ENCODE results near the gene PIAS4. TPM values are rescaled to one million over a fixed set of nuclear protein-coding genes. Genes with fewer than 3 reads are reported as not detected.

Gene PIAS4
- 10 to 100 TPM; 28.1 to 28.5 TPM for total RNA-seq

GRCh38 chr19:4007021-4007835 lies at the start of gene PIAS4:
PIAS4 (plus strand) TSS chr19:4007736; CDS start chr19:4007761, 25 bp downstream.

GRCh38 chr19:3970808-3971598 lies 36.5 kb upstream of the PIAS4 start, which contains the start of gene DAPK3:
DAPK3 (minus strand) TSS chr19:3971099; CDS start chr19:3969735, 1,364 bp downstream.

GRCh38 chr19:3984908-3985642 lies 22.5 kb upstream of the PIAS4 start, which contains the start of gene EEF2:
EEF2 (minus strand) TSS chr19:3985463; CDS start chr19:3985380, 83 bp downstream.

GRCh38 chr19:4066682-4067395 lies 59.3 kb downstream of the PIAS4 start, which contains the start of gene ZBTB7A:
ZBTB7A (minus strand) TSS chr19:4066899; CDS start chr19:4055232, 11,667 bp downstream.

Small RNA genes within 50 kb of the gene (microRNA-seq; reads per million reads assigned to microRNA genes)
- gene MIR637 (ENCODE audit: borderline microRNAs expressed, borderline replicate concordance): not detected

Other genes with a start within 250 kb of the PIAS4 start
- 10 to 100 TPM; 53.7 to 54.5 TPM for gene APBA3, start 246.0 kb upstream of the PIAS4 start, total RNA-seq
- gene MRPL54, start 245.1 kb upstream of the PIAS4 start, total RNA-seq: 10 to 100 TPM; 83.6 to 84.8 TPM
- not detected for gene RAX2, start 235.5 kb upstream of the PIAS4 start, total RNA-seq
- gene MATK, start 221.4 kb upstream of the PIAS4 start, total RNA-seq: 10 to 100 TPM; 35.8 to 38.8 TPM
- under 1 TPM; 0.14 to 0.40 TPM for gene ZFR2, start 138.7 kb upstream of the PIAS4 start, total RNA-seq
- gene ATCAY, start 127.1 kb upstream of the PIAS4 start, total RNA-seq: not detected
- gene NMRK2, start 74.7 kb upstream of the PIAS4 start, total RNA-seq: not detected
- gene DAPK3, start 36.6 kb upstream of the PIAS4 start, total RNA-seq: 10 to 100 TPM; 37.1 to 37.9 TPM
- gene EEF2, start 22.3 kb upstream of the PIAS4 start, total RNA-seq: 1,000 to 10,000 TPM; 2,716 to 2,731 TPM
- 10 to 100 TPM; 45.7 to 47.2 TPM for gene ZBTB7A, start 59.2 kb downstream of the PIAS4 start, total RNA-seq
- 100 to 1,000 TPM; 192 to 194 TPM for gene MAP2K2, start 116.4 kb downstream of the PIAS4 start, total RNA-seq
- under 1 TPM in 1 of 2 experiments, not detected in 1; 0.17 TPM for gene CREB3L3, start 145.9 kb downstream of the PIAS4 start, total RNA-seq
- 10 to 100 TPM; 30.8 to 35.0 TPM for gene SIRT6, start 174.8 kb downstream of the PIAS4 start, total RNA-seq
- gene ANKRD24, start 175.0 kb downstream of the PIAS4 start, total RNA-seq: 1 to 10 TPM; 1.0 to 1.1 TPM
- under 1 TPM in 1 of 2 experiments, not detected in 1; 0.40 TPM for gene EBI3, start 221.8 kb downstream of the PIAS4 start, total RNA-seq
- gene YJU2, start 239.3 kb downstream of the PIAS4 start, total RNA-seq: 10 to 100 TPM; 26.0 TPM

All from activated naive CD4-positive, alpha-beta T cell treated with anti-CD3 and anti-CD28 coated beads, Interleukin-2, amount 10 ng/mL, durations not matched to agents 5 hours and 36 hours (primary cell).